Fibroblast of skin of right biceps (primary cell): Measurements from ENCODE around the gene PTPRM.

Source experiments
- DNase-seq: peaks from one replicate; pipeline ENCODE4 v3.0.0-alpha.2; 2013

The PTPRM gene

GRCh38 chr18:8081872-8082553 is 514.9 kb downstream of the PTPRM start:
- no peak for DNase-seq

- DNase-seq: peak; percentile 62
Observed at GRCh38 chr18:8084160-8084559, 517.0 kb downstream of the PTPRM start.

- DNase-seq: no peak
Observed at GRCh38 chr18:8088626-8089025, 521.5 kb downstream of the PTPRM start.

GRCh38 chr18:8091035-8091434 is 523.9 kb downstream of the PTPRM start:
- no peak for DNase-seq

GRCh38 chr18:8095947-8096570 is 528.9 kb downstream of the PTPRM start:
- no peak for DNase-seq

GRCh38 chr18:8097399-8097798 is 530.3 kb downstream of the PTPRM start:
- no peak for DNase-seq

- DNase-seq: no peak
Observed at GRCh38 chr18:8097927-8098326, 530.8 kb downstream of the PTPRM start.

GRCh38 chr18:8106603-8107002 is 539.5 kb downstream of the PTPRM start:
- no peak for DNase-seq

- DNase-seq: no peak
Observed at GRCh38 chr18:8107426-8107825, 540.3 kb downstream of the PTPRM start.

- no peak for DNase-seq
Observed at GRCh38 chr18:8114480-8114879, 547.4 kb downstream of the PTPRM start.

- DNase-seq: peak; percentile 55
Observed at GRCh38 chr18:8116341-8117005, 549.4 kb downstream of the PTPRM start.

GRCh38 chr18:8117006-8117371 is 549.9 kb downstream of the PTPRM start:
- DNase-seq: no peak

- no peak for DNase-seq
Observed at GRCh38 chr18:8121101-8121500, 554.0 kb downstream of the PTPRM start.

GRCh38 chr18:8121942-8122480 is 554.9 kb downstream of the PTPRM start:
- peak; percentile 85 for DNase-seq

GRCh38 chr18:8124232-8125146 is 557.4 kb downstream of the PTPRM start:
- DNase-seq: no peak

- no peak for DNase-seq
Observed at GRCh38 chr18:8130096-8130495, 563.0 kb downstream of the PTPRM start.

- DNase-seq: peak; percentile 45
Observed at GRCh38 chr18:8133032-8133431, 565.9 kb downstream of the PTPRM start.

- no peak for DNase-seq
Observed at GRCh38 chr18:8133888-8134287, 566.8 kb downstream of the PTPRM start.

- DNase-seq: no peak
Observed at GRCh38 chr18:8139127-8139527, 572.0 kb downstream of the PTPRM start.

- DNase-seq: no peak
Observed at GRCh38 chr18:8139891-8140406, 572.8 kb downstream of the PTPRM start.

- DNase-seq: peak; percentile 54
Observed at GRCh38 chr18:8140841-8141501, 573.9 kb downstream of the PTPRM start.

- DNase-seq: peak; percentile 50
Observed at GRCh38 chr18:8142131-8142711, 575.1 kb downstream of the PTPRM start.
